ENCODE data around the gene BAIAP2L2.

- TF ChIP-seq EZH2 (IDR thresholded peaks at IDR 0.05; ENCODE audit: borderline replicate concordance, insufficient read depth, low read length, poor library complexity, severe bottlenecking) (no peak), CTCF (IDR thresholded peaks at IDR 0.05; ENCODE audit: poor library complexity, severe bottlenecking) (no peak), EP300 (conservative IDR thresholded peaks at IDR 0.05; ENCODE audit: poor library complexity, severe bottlenecking) (no peak)
These were observed 68.0 kb downstream of the BAIAP2L2 start for GRCh38 chr22:38042488-38042790.

Data from neural cell (in vitro differentiated cells).